ENCODE results near the gene MSANTD2.
A peak's percentile ranks its signal among the peaks of the same experiment; 100 is the strongest.
"Not testable (repeated sequence)": the region's sequence is repeated elsewhere in the genome, so short reads cannot be mapped to it uniquely, and the experiment has no call there.

MSANTD2 gene

GRCh38 chr11:124783002-124783401 lies 17.2 kb downstream of the MSANTD2 start:
- DNase-seq (ENCODE audit: low read depth): no peak
- no peak overlapping the region for H3K4me3 ChIP-seq (ENCODE audit: low read depth, low read length)
- no peak for TF ChIP-seq CTCF (conservative IDR thresholded peaks at IDR 0.05; ENCODE audit: low read depth, low read length)

- no peak for TF ChIP-seq CTCF (conservative IDR thresholded peaks at IDR 0.05; ENCODE audit: low read depth, low read length)
- DNase-seq (ENCODE audit: low read depth): no peak
- no peak overlapping the region for H3K4me3 ChIP-seq (ENCODE audit: low read depth, low read length)
These were observed 20.6 kb downstream of the MSANTD2 start for GRCh38 chr11:124779568-124779967.

- H3K4me3 ChIP-seq (ENCODE audit: low read depth, low read length): no peak overlapping the region
- TF ChIP-seq CTCF (conservative IDR thresholded peaks at IDR 0.05; ENCODE audit: low read depth, low read length): peak; percentile 43
- DNase-seq (ENCODE audit: low read depth): no peak
These were observed 21.9 kb downstream of the MSANTD2 start for GRCh38 chr11:124778281-124778680.

GRCh38 chr11:124776865-124777645 lies 23.2 kb downstream of the MSANTD2 start:
- TF ChIP-seq CTCF (conservative IDR thresholded peaks at IDR 0.05; ENCODE audit: low read depth, low read length): no peak
- no peak for DNase-seq (ENCODE audit: low read depth)
- H3K4me3 ChIP-seq (ENCODE audit: low read depth, low read length): no peak overlapping the region

- H3K4me3 ChIP-seq (ENCODE audit: low read depth, low read length); DNase-seq (ENCODE audit: low read depth): not testable (repeated sequence)
These were observed 29.2 kb downstream of the MSANTD2 start for GRCh38 chr11:124770959-124771358.

- TF ChIP-seq CTCF (conservative IDR thresholded peaks at IDR 0.05; ENCODE audit: low read depth, low read length): no peak
- peak; percentile 72 for DNase-seq (ENCODE audit: low read depth)
- no peak overlapping the region for H3K4me3 ChIP-seq (ENCODE audit: low read depth, low read length)
These were observed 30.1 kb downstream of the MSANTD2 start for GRCh38 chr11:124769806-124770774.

GRCh38 chr11:124768914-124769313 lies 31.3 kb downstream of the MSANTD2 start:
- H3K4me3 ChIP-seq (ENCODE audit: low read depth, low read length): no peak overlapping the region
- DNase-seq (ENCODE audit: low read depth): no peak
- TF ChIP-seq CTCF (conservative IDR thresholded peaks at IDR 0.05; ENCODE audit: low read depth, low read length): no peak
